HepG2 (cell line): ENCODE measurements around the gene TUBB. TPM values are rescaled to one million over a fixed set of nuclear protein-coding genes. Genes with fewer than 3 reads are reported as not detected.

Experiments
- ARID2 ChIP-seq: sonication (generic); formaldehyde crosslinking; IDR thresholded peaks from 2 replicates; pipeline ENCODE4 v1.8.1; 2022; ENCODE audit warnings: mild to moderate bottlenecking, missing genetic modification reagents, borderline replicate concordance
- ARID5B ChIP-seq: IDR thresholded peaks from 2 replicates; pipeline ENCODE4 v1.4.0; 2020; ENCODE audit warnings: mild to moderate bottlenecking, missing genetic modification reagents
- CTCF ChIP-seq: sonication (generic); formaldehyde crosslinking; IDR thresholded peaks from 2 replicates; pipeline ENCODE4 v1.5.0; 2020; ENCODE audit warnings: mild to moderate bottlenecking, missing genetic modification reagents, moderate library complexity
- DDIT3 ChIP-seq: sonication (generic); formaldehyde crosslinking; IDR thresholded peaks from 2 replicates; pipeline ENCODE4 v1.4.0; 2020; ENCODE audit warnings: mild to moderate bottlenecking, missing genetic modification reagents
- ETS1 ChIP-seq: sonication (generic); formaldehyde crosslinking; IDR thresholded peaks from 2 replicates; pipeline ENCODE4 v1.4.0; 2020; ENCODE audit warnings: missing genetic modification reagents
- FIP1L1 ChIP-seq: fragments of 200-400 bp; formaldehyde crosslinking; IDR thresholded peaks from 2 replicates; pipeline ENCODE4 v1.6.1; 2018; ENCODE audit warnings: low read depth, mild to moderate bottlenecking, low read length, moderate library complexity, borderline replicate concordance; ENCODE audit not compliant: insufficient read depth
- MTF1 ChIP-seq: sonication (generic); formaldehyde crosslinking; IDR thresholded peaks from 2 replicates; pipeline ENCODE4 v1.5.0; 2020; ENCODE audit warnings: missing genetic modification reagents
- RFX1 ChIP-seq: fragments of 450-650 bp; IDR thresholded peaks from 2 replicates; pipeline ENCODE4 v1.6.1; 2017
- SMAD1 ChIP-seq: sonication (generic); formaldehyde crosslinking; IDR thresholded peaks from 2 replicates; pipeline ENCODE4 v1.4.0; 2020; ENCODE audit warnings: missing genetic modification reagents, low read depth, mild to moderate bottlenecking, borderline replicate concordance
- TBP ChIP-seq: sonication (generic); formaldehyde crosslinking; IDR thresholded peaks from 2 replicates; pipeline ENCODE4 v1.5.0; 2020; ENCODE audit warnings: missing genetic modification reagents
- TERF1 ChIP-seq: sonication (generic); formaldehyde crosslinking; IDR thresholded peaks from 2 replicates; pipeline ENCODE4 v1.8.0; 2022; ENCODE audit warnings: mild to moderate bottlenecking, missing genetic modification reagents, moderate library complexity
- ZFAT ChIP-seq: sonication (generic); formaldehyde crosslinking; conservative IDR thresholded peaks from 2 replicates; pipeline ENCODE4 v1.8.1; 2023; ENCODE audit warnings: missing genetic modification reagents, inconsistent platforms
- ZNF333 ChIP-seq: sonication (generic); formaldehyde crosslinking; IDR thresholded peaks from 2 replicates; pipeline ENCODE4 v1.4.0; 2020; ENCODE audit warnings: mild to moderate bottlenecking, missing genetic modification reagents, borderline replicate concordance
- ZNF609 ChIP-seq: sonication (generic); formaldehyde crosslinking; IDR thresholded peaks from 2 replicates; pipeline ENCODE4 v1.4.0; 2020; ENCODE audit warnings: mild to moderate bottlenecking, missing genetic modification reagents, borderline replicate concordance
- polyA plus RNA-seq, 8 experiments: library from polyadenylated mRNA; depleted of rRNA in 3 of 8; stranded (reverse) in 7 of 8; unstranded in 1 of 8; fragments of >200 nt; fragmentation: Illumina TruSeq in 4 of 8; extraction: Trizol in 4 of 8; gene quantifications; 2 replicates each; pipeline versions ENCODE4 v1.2.1 to v1.2.3, GENCODE V29; 2011 to 2016; ENCODE audit warnings: low read depth in 4 of 8, missing spikeins in 1 of 8, mixed read lengths in 1 of 8; ENCODE audit not compliant: insufficient read depth in 1 of 8
- total RNA-seq, 5 experiments: library from RNA; depleted of rRNA; stranded (reverse); fragments of >200 nt; fragmentation: Illumina TruSeq; extraction: Trizol; gene quantifications; 2 replicates each; pipeline ENCODE4 v1.2.3, GENCODE V29; 2016; ENCODE audit warnings: low read depth in 1 of 5

Gene TUBB
- total and polyA plus RNA-seq, 2 of the 13 experiments (the other 11 are each of a cell fraction or from before 2014, with no cell fraction given): 911 to 1,163 TPM

GRCh38 chr6:30672445-30673253, 47.5 kb upstream of the TUBB start, which contains the start of gene DHX16 (continued):
- TF ChIP-seq ETS1 (CRISPR knock-in tag): no peak
- TF ChIP-seq CTCF (CRISPR knock-in tag): peak; percentile 91
- TF ChIP-seq SMAD1 (CRISPR knock-in tag): no peak
- no peak for TF ChIP-seq DDIT3 (CRISPR knock-in tag)
- TF ChIP-seq ZNF609: no peak; the same call in 1 of the 2 replicates
- TF ChIP-seq FIP1L1: no peak
- no peak; the same call in 1 of the 2 replicates for TF ChIP-seq ZNF333 (CRISPR knock-in tag)
- no peak for TF ChIP-seq TERF1
- peak; percentile 79; the same call in 1 of the 2 replicates for TF ChIP-seq ARID2 (CRISPR knock-in tag)
- no peak for TF ChIP-seq MTF1 (CRISPR knock-in tag)
- TF ChIP-seq TBP (CRISPR knock-in tag): no peak
- no peak for TF ChIP-seq ZFAT
- peak; percentile 94 for TF ChIP-seq RFX1
- peak; percentile 68 for TF ChIP-seq ARID5B (CRISPR knock-in tag)
